Stimulated activated CD4-positive, alpha-beta T cell treated with anti-CD3 and anti-CD28 coated beads, TNF-alpha, amount 100 ng/mL, for 4 hours (primary cell): ENCODE data around the gene AFF1.
"Not testable (repeated sequence)": the region's sequence is repeated elsewhere in the genome, so short reads cannot be mapped to it uniquely, and the experiment has no call there.

Experiments
- DNase-seq, 3 experiments: peaks; one replicate each; pipeline ENCODE4 v3.0.0-alpha.2; 2020; ENCODE audit warnings: low read depth in 3 of 3

The AFF1 gene

GRCh38 chr4:86980230-86980629 is 45.4 kb downstream of the AFF1 start:
- no peak for DNase-seq

DNA sequence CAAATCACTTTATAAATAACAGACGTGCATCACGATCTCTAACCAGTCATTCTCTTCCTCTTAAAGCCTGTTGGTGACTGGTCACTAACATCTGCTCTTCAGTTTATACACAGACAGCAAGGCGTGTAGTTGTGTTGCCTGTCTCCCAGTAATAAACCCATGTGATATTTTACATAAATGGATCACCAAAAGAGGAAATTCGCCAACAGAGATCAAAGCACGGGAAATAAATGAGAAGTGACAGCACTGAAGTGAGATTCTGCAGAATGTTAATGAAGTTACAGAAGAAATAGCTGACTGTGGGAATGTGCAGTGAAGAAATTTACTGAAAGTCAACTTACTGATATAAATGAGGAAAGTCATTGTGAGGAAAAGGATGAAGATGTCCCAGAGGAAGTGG is 47.0 kb downstream of the AFF1 start:
- no peak for DNase-seq

DNA sequence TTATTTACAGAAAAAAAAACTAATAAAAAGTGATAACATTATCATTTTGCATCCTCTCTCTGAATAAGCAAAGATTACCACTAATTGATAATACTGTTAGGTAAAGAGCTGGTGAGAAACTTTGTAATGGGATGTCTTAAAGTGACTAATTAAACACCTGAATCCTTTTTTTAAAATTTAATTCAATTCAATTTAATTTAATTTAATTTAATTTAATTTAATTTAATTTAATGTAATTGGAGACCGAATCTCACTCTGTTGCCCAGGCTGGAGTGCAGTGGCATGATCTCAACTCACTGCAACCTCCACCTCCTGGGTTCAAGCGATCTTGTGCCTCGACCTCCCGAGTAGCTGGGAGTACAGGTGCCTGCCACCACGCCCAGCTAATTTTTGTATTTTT is 51.0 kb downstream of the AFF1 start:
- DNase-seq = not testable (repeated sequence)

DNA sequence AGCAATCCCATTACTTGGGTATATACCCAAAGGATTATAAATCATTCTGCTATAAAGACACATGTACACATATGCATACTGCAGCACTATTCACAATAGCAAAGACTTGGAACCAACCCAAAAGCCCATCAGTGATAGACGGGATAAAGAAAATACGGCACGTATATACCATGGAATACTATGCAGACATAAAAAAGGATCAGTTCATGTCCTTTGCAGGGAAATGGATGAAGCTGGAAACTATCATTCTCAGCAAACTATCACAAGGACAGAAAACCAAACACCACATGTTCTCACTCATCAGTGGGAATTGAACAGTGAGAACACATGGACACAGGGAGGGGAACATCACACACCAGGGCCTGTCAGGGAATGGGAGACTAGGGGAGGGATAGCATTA is 54.8 kb downstream of the AFF1 start:
- DNase-seq = not testable (repeated sequence)

DNA sequence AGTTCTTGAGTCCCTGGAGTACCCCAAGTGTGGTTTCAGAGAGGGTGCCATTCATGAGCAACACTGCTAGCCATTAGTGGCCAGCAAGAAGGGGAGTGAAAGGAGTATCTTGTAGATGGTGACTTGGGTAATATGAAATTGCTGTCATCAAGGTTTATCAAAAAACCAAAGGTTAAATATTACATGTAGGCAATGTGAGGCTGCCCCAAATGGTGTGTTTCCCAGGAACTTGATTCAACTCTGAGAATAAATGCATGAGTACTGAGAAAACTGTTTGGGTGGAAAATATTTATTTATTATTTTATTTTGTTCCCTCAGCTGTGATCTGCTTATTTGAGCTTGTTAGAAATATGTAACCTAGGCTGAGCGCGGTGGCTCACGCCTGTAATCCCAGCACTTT is 55.7 kb downstream of the AFF1 start:
- no peak for DNase-seq

GRCh38 chr4:86991994-86992393 is 57.2 kb downstream of the AFF1 start:
- DNase-seq = no peak

GRCh38 chr4:86993909-86994681 is 59.3 kb downstream of the AFF1 start:
- DNase-seq = no peak

- DNase-seq = no peak
Observed at GRCh38 chr4:86994686-86995085, 59.9 kb downstream of the AFF1 start.

- DNase-seq = not testable (repeated sequence)
Observed at GRCh38 chr4:86996510-86996909, 61.7 kb downstream of the AFF1 start.

DNA sequence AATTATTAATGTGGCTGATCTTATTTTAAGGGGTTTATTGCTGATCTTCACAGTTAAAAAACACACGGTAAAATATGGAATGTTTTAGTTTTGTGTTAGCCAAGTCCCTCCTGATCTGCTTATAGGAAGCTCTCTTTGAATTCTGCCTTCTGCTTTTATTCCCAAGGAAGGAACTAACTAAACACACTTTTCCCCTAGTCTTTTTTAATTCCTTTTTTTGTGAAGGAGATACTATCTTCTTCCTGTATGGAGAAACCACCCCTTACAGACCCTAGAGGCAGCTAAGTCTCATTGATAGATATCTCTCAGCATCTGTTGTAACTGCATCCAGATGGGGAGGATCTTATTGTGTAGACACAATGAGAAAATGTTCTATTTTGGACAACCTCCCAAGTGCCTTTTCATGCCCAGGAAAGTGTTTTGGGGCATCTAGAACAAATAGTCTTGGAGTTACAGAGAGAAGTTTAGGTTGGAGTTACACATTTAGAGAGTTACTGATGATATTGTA is 64.4 kb downstream of the AFF1 start:
- DNase-seq = no peak

GRCh38 chr4:87002682-87003043 is 67.9 kb downstream of the AFF1 start:
- DNase-seq = no peak

DNA sequence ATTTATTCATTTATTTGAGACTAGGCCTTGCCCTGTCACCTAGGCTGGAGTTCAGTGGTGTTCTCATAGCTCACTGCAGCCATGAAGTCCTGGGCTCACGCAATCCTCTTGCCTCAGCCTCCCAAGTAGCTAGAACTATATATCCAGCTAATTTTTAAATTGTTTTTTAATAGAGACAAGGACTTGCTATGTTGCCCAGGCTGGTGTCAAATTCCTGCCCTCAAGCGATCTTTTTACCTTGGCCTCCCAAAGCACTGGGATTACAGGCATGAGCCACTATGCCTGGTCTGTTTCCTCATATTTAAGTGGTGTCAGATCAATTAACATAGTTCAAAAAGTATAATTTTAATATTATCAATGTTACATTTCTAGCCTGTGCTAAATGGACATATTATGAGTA is 68.5 kb downstream of the AFF1 start:
- no peak for DNase-seq

- DNase-seq = no peak
Observed at GRCh38 chr4:87005369-87005689, 70.5 kb downstream of the AFF1 start.

- no peak for DNase-seq
Observed at GRCh38 chr4:87005690-87006425, 71.0 kb downstream of the AFF1 start.

- no peak for DNase-seq
Observed at GRCh38 chr4:87006426-87006675, 71.5 kb downstream of the AFF1 start.

- peak; percentile 68 to 80 (median 79) for DNase-seq
Observed at GRCh38 chr4:87006676-87007527, 72.1 kb downstream of the AFF1 start.

- DNase-seq = peak in 1 of 3 experiments; percentile 18
Observed at GRCh38 chr4:87007528-87008446, 73.0 kb downstream of the AFF1 start.

DNA sequence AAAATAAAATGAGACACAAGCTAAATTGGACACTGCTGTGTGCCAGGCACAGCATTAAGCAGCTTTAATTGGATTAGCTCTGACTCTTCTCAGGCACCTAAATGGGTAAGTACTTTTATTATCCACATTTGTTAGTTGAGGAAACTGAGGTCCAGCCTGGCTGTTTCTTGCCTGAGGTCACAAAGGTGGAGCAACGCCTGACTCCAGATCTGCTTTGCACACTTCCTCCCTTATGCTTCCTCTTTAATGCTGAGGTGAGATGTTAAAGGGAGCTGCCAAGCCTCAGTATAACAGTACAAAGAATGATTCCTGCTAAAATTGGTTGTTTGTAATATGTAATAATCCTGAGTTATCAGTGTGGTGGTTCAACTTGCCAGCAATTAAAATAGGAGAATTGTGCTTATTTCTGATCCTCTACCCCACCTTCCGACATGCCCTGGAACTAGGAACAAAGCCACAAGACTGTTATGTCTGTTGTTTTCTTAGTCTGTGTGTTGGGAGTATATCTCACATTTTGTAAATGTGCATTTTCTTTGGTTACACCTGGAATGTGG is 74.4 kb downstream of the AFF1 start:
- DNase-seq = no peak

DNA sequence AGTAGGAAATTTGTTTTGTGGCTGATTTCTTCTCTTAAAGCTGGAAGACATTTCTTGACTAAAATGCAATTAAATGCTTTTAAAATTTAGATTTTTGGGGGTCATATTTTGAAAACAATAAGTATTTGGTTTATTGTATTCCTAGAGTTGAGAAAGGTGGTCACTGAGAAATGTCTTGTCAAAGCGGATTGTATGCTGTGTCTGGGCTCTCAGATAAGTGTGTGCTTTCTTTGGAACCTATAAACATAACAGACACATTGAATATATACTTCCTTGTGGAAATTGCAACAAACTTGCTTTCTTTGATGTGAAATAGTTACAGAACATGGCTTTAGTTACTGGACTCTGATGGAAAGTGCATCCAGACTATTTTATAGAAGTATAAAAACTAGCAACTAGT is 75.4 kb downstream of the AFF1 start:
- no peak for DNase-seq

- DNase-seq = no peak
Observed at GRCh38 chr4:87011340-87012034, 76.7 kb downstream of the AFF1 start.
